A673 (cell line): ENCODE data around the gene DNAH14. TPM values are rescaled to one million over a fixed set of nuclear protein-coding genes. Genes with fewer than 3 reads are reported as not detected.
"Not testable (repeated sequence)": the region's sequence is repeated elsewhere in the genome, so short reads cannot be mapped to it uniquely, and the experiment has no call there.

Source experiments
- BruUV-seq: library from RNA; stranded (reverse); fragments of 400-500 nt; replicated peaks from 2 replicates; lab custom pipeline; 2021; lab: Mats Ljungman, UMichigan
- CTCF ChIA-PET: fragments of 300-600 bp; sonication (Branson Sonifier 250); formaldehyde crosslinking; loops from one replicate; lab custom pipeline; 2022; ENCODE audit warnings: antibody characterized with exemption; lab: Charles Lee
- POLR2A ChIA-PET: fragments of 300-600 bp; sonication (Branson Sonifier 250); formaldehyde crosslinking; loops from one replicate; lab custom pipeline; 2022; ENCODE audit warnings: antibody characterized with exemption; ENCODE audit not compliant: low non-redundant PET; lab: Charles Lee
- DNase-seq: peaks from one replicate; pipeline ENCODE4 v3.0.0-alpha.2; 2015; ENCODE audit warnings: low spot score
- H3K27ac ChIP-seq: fragments of 200-600 bp; sonication (generic); 2 replicates; pipeline ENCODE4 v1.5.1; 2016; ENCODE audit warnings: mixed run types, low read depth, mild to moderate bottlenecking, mixed read lengths, antibody characterized with exemption, low read length; ENCODE audit not compliant: poor library complexity, severe bottlenecking
- H3K27me3 ChIP-seq: fragments of 200-600 bp; sonication (generic); replicated peaks from 2 replicates; pipeline ENCODE4 v1.6.1; 2017; ENCODE audit warnings: mixed run types, low read depth, mild to moderate bottlenecking, mixed read lengths, antibody characterized with exemption, low read length; ENCODE audit not compliant: insufficient read depth, poor library complexity
- H3K36me3 ChIP-seq: fragments of 200-600 bp; sonication (generic); 2 replicates; pipeline ENCODE4 v1.6.1; 2016; ENCODE audit warnings: mixed run types, mild to moderate bottlenecking, mixed read lengths, antibody characterized with exemption, low read length; ENCODE audit not compliant: insufficient read depth, poor library complexity, severe bottlenecking
- H3K4me1 ChIP-seq: fragments of 200-600 bp; sonication (generic); 2 replicates; pipeline ENCODE4 v1.6.1; 2017; ENCODE audit warnings: mixed run types, mild to moderate bottlenecking, mixed read lengths, antibody characterized with exemption, low read length; ENCODE audit not compliant: insufficient read depth, poor library complexity, severe bottlenecking
- H3K4me3 ChIP-seq: fragments of 200-600 bp; sonication (generic); 2 replicates; pipeline ENCODE4 v1.5.1; 2016; ENCODE audit warnings: low read depth, mixed run types, mild to moderate bottlenecking, mixed read lengths, low read length; ENCODE audit not compliant: poor library complexity, severe bottlenecking
- H3K9me3 ChIP-seq: fragments of 200-600 bp; sonication (generic); 2 replicates; pipeline ENCODE4 v1.6.1; 2016; ENCODE audit warnings: mixed run types, low read depth, mild to moderate bottlenecking, mixed read lengths, antibody characterized with exemption, low read length; ENCODE audit not compliant: poor library complexity, severe bottlenecking
- EZH2 ChIP-seq: fragments of 200-600 bp; sonication (generic); IDR thresholded peaks from 2 replicates; pipeline ENCODE4 v1.6.1; 2017; ENCODE audit warnings: borderline replicate concordance, low read depth, mild to moderate bottlenecking, mixed read lengths, antibody characterized with exemption, low read length; ENCODE audit not compliant: poor library complexity, severe bottlenecking
- intact Hi-C: fragments of 100-400 bp; cut with micrococcal nuclease; formaldehyde crosslinking; loops from one replicate; pipeline ENCODE4 v1.10.0; 2022; ENCODE audit not compliant: unreplicated experiment
- total RNA-seq: library from RNA; stranded (reverse); gene quantifications from 2 replicates; pipeline ENCODE4 v1.2.3, GENCODE V29; 2021
- TF ChIP-seq, protein P1 (sequence below): fragments of 300-800, 200-600 bp; sonication (generic); conservative IDR thresholded peaks from 2 replicates; pipeline ENCODE4 v1.5.1; 2017; ENCODE audit warnings: low read depth, mild to moderate bottlenecking, antibody characterized with exemption, low read length, moderate library complexity, mixed read lengths

DNAH14 gene
- total RNA-seq, 1 experiment from 2014 or later = 9.9 TPM

DNA sequence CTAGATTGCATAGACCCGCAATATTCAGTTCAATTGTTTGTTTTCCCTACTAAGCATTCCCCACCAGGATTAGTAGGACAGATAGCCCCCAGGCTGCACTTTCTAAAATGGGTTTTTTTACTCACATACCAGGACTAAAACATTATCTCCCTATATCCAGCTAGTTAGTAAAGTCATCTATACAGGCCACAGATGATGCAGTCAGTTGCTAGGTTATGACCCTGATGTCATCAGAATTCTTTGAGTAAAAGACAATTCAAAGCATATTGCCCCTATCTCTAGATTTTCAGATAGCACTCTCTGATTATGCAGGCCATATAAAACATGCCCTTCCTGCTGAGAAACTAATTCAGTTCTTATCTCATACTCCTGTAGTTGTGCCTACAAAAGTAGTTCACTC lies 294.8 kb downstream of the DNAH14 start:
- no peaks in the 10 kb centered on the region for H3K9me3 ChIP-seq
- intact Hi-C loops = no loop called here
- H3K4me3 ChIP-seq = no peak overlapping the region
- no peaks in the 10 kb centered on the region for H3K4me1 ChIP-seq
- BruUV-seq = no TSS peak
- no peaks in the 10 kb centered on the region for H3K36me3 ChIP-seq
- ChIA-PET POLR2A (no interaction called here), CTCF (interaction anchor here (0.6 kb wide), 1 partner anchor 26 kb away, joined by 3 read pairs; no protein-coding TSS in a partner anchor)
- peaks cover 3% of the 10 kb centered on the region for H3K27me3 ChIP-seq
- DNase-seq = no peak
- no peak for TF ChIP-seq EZH2
- TF ChIP-seq, protein P1, sequence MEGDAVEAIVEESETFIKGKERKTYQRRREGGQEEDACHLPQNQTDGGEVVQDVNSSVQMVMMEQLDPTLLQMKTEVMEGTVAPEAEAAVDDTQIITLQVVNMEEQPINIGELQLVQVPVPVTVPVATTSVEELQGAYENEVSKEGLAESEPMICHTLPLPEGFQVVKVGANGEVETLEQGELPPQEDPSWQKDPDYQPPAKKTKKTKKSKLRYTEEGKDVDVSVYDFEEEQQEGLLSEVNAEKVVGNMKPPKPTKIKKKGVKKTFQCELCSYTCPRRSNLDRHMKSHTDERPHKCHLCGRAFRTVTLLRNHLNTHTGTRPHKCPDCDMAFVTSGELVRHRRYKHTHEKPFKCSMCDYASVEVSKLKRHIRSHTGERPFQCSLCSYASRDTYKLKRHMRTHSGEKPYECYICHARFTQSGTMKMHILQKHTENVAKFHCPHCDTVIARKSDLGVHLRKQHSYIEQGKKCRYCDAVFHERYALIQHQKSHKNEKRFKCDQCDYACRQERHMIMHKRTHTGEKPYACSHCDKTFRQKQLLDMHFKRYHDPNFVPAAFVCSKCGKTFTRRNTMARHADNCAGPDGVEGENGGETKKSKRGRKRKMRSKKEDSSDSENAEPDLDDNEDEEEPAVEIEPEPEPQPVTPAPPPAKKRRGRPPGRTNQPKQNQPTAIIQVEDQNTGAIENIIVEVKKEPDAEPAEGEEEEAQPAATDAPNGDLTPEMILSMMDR = no peak
- no peak overlapping the region for H3K27ac ChIP-seq

DNA sequence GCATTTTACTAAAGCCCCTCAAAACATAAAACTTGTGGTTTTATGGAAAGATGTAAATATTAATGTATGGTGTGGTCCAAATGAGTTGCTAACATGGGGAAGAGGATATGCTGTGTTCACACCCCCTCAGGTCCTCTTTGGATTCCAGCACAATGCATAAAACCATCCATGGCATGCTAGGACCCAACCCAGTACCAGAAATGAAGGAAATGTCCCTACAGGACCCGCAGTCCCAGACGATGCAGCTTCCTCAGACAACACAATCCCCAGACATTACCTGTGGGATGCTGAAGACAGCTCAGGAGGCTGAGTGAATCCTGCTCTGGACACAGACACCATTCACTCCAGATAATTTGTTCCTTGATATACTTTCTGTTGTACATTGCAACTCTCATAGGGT lies 296.2 kb downstream of the DNAH14 start:
- H3K4me3 ChIP-seq = no peak overlapping the region
- H3K9me3 ChIP-seq = no peaks in the 10 kb centered on the region
- intact Hi-C loops = no loop called here
- no peaks in the 10 kb centered on the region for H3K4me1 ChIP-seq
- CTCF ChIA-PET = no interaction called here
- peaks cover 3% of the 10 kb centered on the region for H3K27me3 ChIP-seq
- POLR2A ChIA-PET = no interaction called here
- DNase-seq = no peak
- TF ChIP-seq EZH2 = no peak
- TF ChIP-seq, protein P1 = no peak
- BruUV-seq = no TSS peak
- no peak overlapping the region for H3K27ac ChIP-seq
- H3K36me3 ChIP-seq = no peaks in the 10 kb centered on the region

DNA sequence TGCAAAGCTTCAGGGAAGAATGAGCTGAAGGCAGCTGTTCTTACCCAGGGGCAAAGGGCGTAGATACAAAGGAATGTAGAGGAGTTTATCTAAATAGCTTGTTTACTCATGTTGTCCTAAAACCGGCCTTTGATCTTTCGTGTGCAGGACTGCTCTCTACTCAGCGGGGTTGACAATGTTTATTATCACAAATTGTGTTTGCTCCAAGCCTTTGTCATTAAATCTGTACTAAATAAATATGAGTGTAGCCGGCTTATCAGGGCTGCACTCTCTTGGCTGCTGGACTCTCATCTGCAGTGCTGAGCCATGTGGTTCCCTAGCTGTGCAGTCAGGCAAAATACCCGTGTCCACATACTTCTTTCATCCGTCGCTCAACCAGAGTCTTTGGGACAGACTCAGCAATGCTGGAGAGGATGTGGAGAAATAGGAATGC lies 299.4 kb downstream of the DNAH14 start:
- Histone ChIP-seq H3K4me1 (no peaks in the 10 kb centered on the region), H3K4me3 (no peak overlapping the region), H3K36me3 (no peaks in the 10 kb centered on the region), H3K9me3 (no peaks in the 10 kb centered on the region), H3K27ac (no peak overlapping the region), H3K27me3 (no peaks in the 10 kb centered on the region)
- DNase-seq = no peak
- CTCF ChIA-PET = no interaction called here
- TF ChIP-seq, protein P1 = no peak
- no peak for TF ChIP-seq EZH2
- no TSS peak for BruUV-seq
- POLR2A ChIA-PET = no interaction called here
- intact Hi-C loops = no loop called here

DNA sequence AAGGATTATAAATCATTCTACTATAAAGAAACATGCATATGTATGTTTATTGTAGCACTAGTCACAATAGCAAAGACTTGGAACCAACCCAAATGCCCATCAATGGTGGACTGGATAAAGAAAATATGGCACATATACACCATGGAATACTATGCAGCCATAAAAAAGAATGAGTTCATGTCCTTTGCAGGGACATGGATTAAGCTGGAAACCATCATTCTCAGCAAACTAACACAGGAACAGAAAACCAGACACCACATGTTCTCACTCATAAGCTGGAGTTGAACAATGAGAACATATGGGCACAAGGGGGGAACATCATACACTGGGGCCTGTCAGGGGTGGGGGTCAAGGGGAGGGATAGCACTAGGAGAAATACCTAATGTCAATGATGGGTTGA lies 300.0 kb downstream of the DNAH14 start:
- intact Hi-C loops, H3K36me3 ChIP-seq: not testable (repeated sequence)

More for the DNA sequence above, 300.0 kb downstream of the DNAH14 start:
- H3K4me3 ChIP-seq, POLR2A ChIA-PET, BruUV-seq, H3K4me1 ChIP-seq, DNase-seq, H3K27ac ChIP-seq, H3K27me3 ChIP-seq, CTCF ChIA-PET, H3K9me3 ChIP-seq: not testable (repeated sequence)
